HFFc6 (cell line): ENCODE measurements around the gene CCDC198. TPM values are rescaled to one million over a fixed set of nuclear protein-coding genes. Genes with fewer than 3 reads are reported as not detected.

ENCODE experiments used
- DNase-seq: peaks from one replicate; pipeline ENCODE4 v3.0.0-alpha.2; 2018
- H3K27ac Mint-ChIP-seq: 2 replicates; pipeline ENCODE4 v1.8.0; 2020; ENCODE audit warnings: mild to moderate bottlenecking, mixed read lengths
- H3K27me3 Mint-ChIP-seq: 2 replicates; pipeline ENCODE4 v1.8.0; 2021; ENCODE audit warnings: mild to moderate bottlenecking, moderate library complexity, mixed read lengths; ENCODE audit not compliant: insufficient read depth
- H3K36me3 Mint-ChIP-seq: 2 replicates; pipeline ENCODE4 v1.8.0; 2021; ENCODE audit warnings: low read depth, mixed read lengths
- H3K4me1 Mint-ChIP-seq: 2 replicates; pipeline ENCODE4 v1.8.0; 2020; ENCODE audit warnings: low read depth, mixed read lengths
- H3K4me3 Mint-ChIP-seq: 2 replicates; pipeline ENCODE4 v1.8.0; 2020; ENCODE audit warnings: mild to moderate bottlenecking, moderate library complexity, mixed read lengths
- H3K9me3 Mint-ChIP-seq: 2 replicates; pipeline ENCODE4 v1.8.0; 2020; ENCODE audit warnings: mild to moderate bottlenecking, mixed read lengths
- total RNA-seq, 6 experiments: library from RNA; stranded (reverse); fragmentation: NEBNext Ultra II Directional; extraction: Animal tissue kit (Norgen Biotek cat#: 25700); gene quantifications; 2 replicates in 1 of 6; 3 replicates in 5 of 6; pipeline ENCODE4 v1.2.3, GENCODE V29; 2021
- TF ChIP-seq, protein P1 (sequence below): fragments of 200-600 bp; sonication (generic); IDR thresholded peaks from 2 replicates; pipeline ENCODE4 v1.5.0; 2021; ENCODE audit warnings: antibody characterized with exemption, mild to moderate bottlenecking

CCDC198 gene
- total RNA-seq, 6 experiments from 2014 or later, result not detected

- Mint-ChIP-seq H3K9me3 (no peaks in the 10 kb centered on the region), H3K4me1 (no peaks in the 10 kb centered on the region), H3K36me3 (no peaks in the 10 kb centered on the region), H3K27me3 (no peaks in the 10 kb centered on the region), H3K27ac (no peak overlapping the region), H3K4me3 (no peak overlapping the region)
- TF ChIP-seq, protein P1, sequence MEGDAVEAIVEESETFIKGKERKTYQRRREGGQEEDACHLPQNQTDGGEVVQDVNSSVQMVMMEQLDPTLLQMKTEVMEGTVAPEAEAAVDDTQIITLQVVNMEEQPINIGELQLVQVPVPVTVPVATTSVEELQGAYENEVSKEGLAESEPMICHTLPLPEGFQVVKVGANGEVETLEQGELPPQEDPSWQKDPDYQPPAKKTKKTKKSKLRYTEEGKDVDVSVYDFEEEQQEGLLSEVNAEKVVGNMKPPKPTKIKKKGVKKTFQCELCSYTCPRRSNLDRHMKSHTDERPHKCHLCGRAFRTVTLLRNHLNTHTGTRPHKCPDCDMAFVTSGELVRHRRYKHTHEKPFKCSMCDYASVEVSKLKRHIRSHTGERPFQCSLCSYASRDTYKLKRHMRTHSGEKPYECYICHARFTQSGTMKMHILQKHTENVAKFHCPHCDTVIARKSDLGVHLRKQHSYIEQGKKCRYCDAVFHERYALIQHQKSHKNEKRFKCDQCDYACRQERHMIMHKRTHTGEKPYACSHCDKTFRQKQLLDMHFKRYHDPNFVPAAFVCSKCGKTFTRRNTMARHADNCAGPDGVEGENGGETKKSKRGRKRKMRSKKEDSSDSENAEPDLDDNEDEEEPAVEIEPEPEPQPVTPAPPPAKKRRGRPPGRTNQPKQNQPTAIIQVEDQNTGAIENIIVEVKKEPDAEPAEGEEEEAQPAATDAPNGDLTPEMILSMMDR, result peak; percentile 80
- peak; percentile 48 for DNase-seq
Observed at GRCh38 chr14:57486767-57487379, 6.8 kb downstream of the CCDC198 start.

GRCh38 chr14:57485635-57486034 lies 8.0 kb downstream of the CCDC198 start:
- no peak overlapping the region for H3K4me3 Mint-ChIP-seq
- TF ChIP-seq, protein P1, result no peak

DNA sequence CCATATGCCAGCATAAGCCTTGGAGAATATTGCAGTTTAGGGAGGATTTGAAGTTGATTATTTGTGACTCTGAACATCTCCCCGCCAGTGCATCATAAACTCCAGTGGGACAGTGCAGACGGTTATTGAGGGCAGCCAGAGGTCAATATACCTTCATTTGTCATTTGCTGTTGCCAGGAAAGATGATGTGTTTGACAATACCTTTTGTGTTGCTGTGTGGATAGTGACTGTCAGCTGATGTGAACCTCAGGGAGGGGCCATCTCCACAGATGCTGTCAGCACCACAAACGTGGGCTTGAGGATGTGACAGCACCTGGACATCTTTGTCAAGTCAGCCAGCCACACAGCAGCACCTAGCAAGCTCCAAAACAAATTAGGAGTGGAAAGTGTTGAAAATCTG lies 11.5 kb downstream of the CCDC198 start:
- no peak overlapping the region for H3K4me3 Mint-ChIP-seq
- no peaks in the 10 kb centered on the region for H3K9me3 Mint-ChIP-seq
- peaks cover 2% of the 10 kb centered on the region for H3K27me3 Mint-ChIP-seq
- no peaks in the 10 kb centered on the region for H3K36me3 Mint-ChIP-seq
- H3K27ac Mint-ChIP-seq, result no peak overlapping the region
- H3K4me1 Mint-ChIP-seq, result no peaks in the 10 kb centered on the region
- no peak for DNase-seq
- TF ChIP-seq, protein P1, result no peak

More at GRCh38 chr14:57485635-57486034, 8.0 kb downstream of the CCDC198 start:
- no peaks in the 10 kb centered on the region for H3K4me1 Mint-ChIP-seq
- no peak for DNase-seq
- no peak overlapping the region for H3K27ac Mint-ChIP-seq
- H3K36me3 Mint-ChIP-seq, result no peaks in the 10 kb centered on the region
- no peaks in the 10 kb centered on the region for H3K27me3 Mint-ChIP-seq
- no peaks in the 10 kb centered on the region for H3K9me3 Mint-ChIP-seq

DNA sequence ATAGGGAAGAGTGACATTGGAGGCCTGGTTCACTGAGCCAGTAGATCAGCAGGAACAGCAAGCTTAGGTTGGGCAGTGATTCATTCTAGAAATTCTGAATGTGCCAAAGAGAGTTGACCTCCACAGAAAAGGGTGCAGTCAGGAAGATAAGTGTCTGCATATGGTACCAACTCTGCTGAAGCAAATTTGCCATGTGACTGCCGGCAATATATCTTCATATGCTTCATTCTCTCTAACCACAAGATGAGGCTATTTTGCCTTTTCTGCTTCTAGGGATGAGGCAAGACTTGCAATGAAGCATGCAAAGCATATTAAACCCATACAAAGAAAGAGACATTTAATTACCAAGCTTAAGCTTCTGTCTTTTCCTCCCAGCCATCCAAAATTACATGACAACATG lies 13.6 kb downstream of the CCDC198 start:
- Mint-ChIP-seq H3K27me3 (peaks cover 2% of the 10 kb centered on the region), H3K9me3 (no peaks in the 10 kb centered on the region), H3K27ac (no peak overlapping the region), H3K36me3 (no peaks in the 10 kb centered on the region), H3K4me3 (no peak overlapping the region), H3K4me1 (no peaks in the 10 kb centered on the region)
- TF ChIP-seq, protein P1, result no peak
- peak; percentile 15 for DNase-seq

DNA sequence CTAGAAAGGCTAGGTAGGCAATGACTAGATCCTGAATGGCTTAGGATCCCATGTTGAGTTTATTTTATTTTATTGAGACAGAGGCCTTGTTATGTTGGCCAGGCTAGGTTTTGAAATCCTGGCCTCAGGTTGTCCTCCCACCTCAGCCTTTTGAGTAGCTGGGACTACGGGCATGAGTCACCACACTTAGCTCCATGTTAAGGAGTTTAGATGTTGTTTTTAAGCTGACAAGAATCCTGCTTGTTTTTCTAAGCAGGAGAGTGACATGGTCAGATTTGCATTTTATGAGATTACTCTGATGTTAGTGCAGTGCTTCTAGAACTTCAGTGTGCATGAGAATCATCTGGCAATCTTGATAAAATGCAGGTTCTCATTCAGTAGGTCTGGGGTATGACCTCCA lies 14.5 kb downstream of the CCDC198 start:
- TF ChIP-seq, protein P1, result no peak
- H3K36me3 Mint-ChIP-seq, result no peaks in the 10 kb centered on the region
- no peak overlapping the region for H3K4me3 Mint-ChIP-seq
- no peaks in the 10 kb centered on the region for H3K9me3 Mint-ChIP-seq
- peaks cover 2% of the 10 kb centered on the region for H3K27me3 Mint-ChIP-seq
- H3K27ac Mint-ChIP-seq, result no peak overlapping the region
- DNase-seq, result no peak
- no peaks in the 10 kb centered on the region for H3K4me1 Mint-ChIP-seq
